Mesenchymal stem cell (in vitro differentiated cells and primary cell): ENCODE data around the gene RIMBP2.
"Not testable (repeated sequence)": the region's sequence is repeated elsewhere in the genome, so short reads cannot be mapped to it uniquely, and the experiment has no call there.

ENCODE experiments used
- DNase-seq: peaks from one replicate; pipeline ENCODE4 v3.0.0-alpha.2; 2013
- H2AFZ ChIP-seq: one replicate; pipeline ENCODE4 v1.6.1; 2013; ENCODE audit warnings: low read depth, mild to moderate bottlenecking, control low read depth, inconsistent platforms, low read length, moderate library complexity
- H2AK5ac ChIP-seq: 2 replicates; pipeline ENCODE4 v1.6.1; 2013; ENCODE audit warnings: low read length, moderate library complexity, mild to moderate bottlenecking, inconsistent platforms; ENCODE audit not compliant: severe bottlenecking
- H2BK120ac ChIP-seq: one replicate; pipeline ENCODE4 v1.6.1; 2013; ENCODE audit warnings: low read depth, mild to moderate bottlenecking, inconsistent platforms, low read length, moderate library complexity
- H2BK12ac ChIP-seq, 2 experiments: one replicate each; pipeline ENCODE4 v1.6.1; 2013; ENCODE audit warnings: inconsistent platforms in 2 of 2, low read length in 2 of 2, mild to moderate bottlenecking in 2 of 2, moderate library complexity in 2 of 2, control low read depth in 1 of 2
- H2BK15ac ChIP-seq: one replicate; pipeline ENCODE4 v1.6.1; 2013; ENCODE audit warnings: mild to moderate bottlenecking, low read depth, inconsistent platforms; ENCODE audit not compliant: poor library complexity, severe bottlenecking
- H2BK5ac ChIP-seq: 2 replicates; pipeline ENCODE4 v1.6.1; 2013; ENCODE audit warnings: low read depth, mild to moderate bottlenecking, low read length, control low read depth, inconsistent platforms; ENCODE audit not compliant: poor library complexity, severe bottlenecking
- H3K14ac ChIP-seq, 2 experiments: one replicate each; pipeline ENCODE4 v1.6.1; 2013; ENCODE audit warnings: inconsistent platforms in 2 of 2, low read length in 2 of 2, control low read depth in 1 of 2, mild to moderate bottlenecking in 1 of 2, moderate library complexity in 1 of 2
- H3K18ac ChIP-seq, 2 experiments: one replicate each; pipeline ENCODE4 v1.6.1; 2013; ENCODE audit warnings: inconsistent platforms in 2 of 2, low read length in 2 of 2, control low read depth in 1 of 2, low read depth in 1 of 2, mild to moderate bottlenecking in 1 of 2
- H3K23ac ChIP-seq, 2 experiments: one replicate each; pipeline ENCODE4 v1.6.1; 2013; ENCODE audit warnings: inconsistent platforms in 2 of 2, low read length in 2 of 2, mild to moderate bottlenecking in 2 of 2, moderate library complexity in 2 of 2, control low read depth in 1 of 2
- H3K27ac ChIP-seq: 2 replicates; pipeline ENCODE4 v1.5.1; 2013; ENCODE audit warnings: mild to moderate bottlenecking, moderate library complexity, low read length, control low read depth, inconsistent platforms; ENCODE audit not compliant: poor library complexity, severe bottlenecking
- H3K27me3 ChIP-seq, 2 experiments: 2 replicates each; pipeline versions ENCODE4 v1.6.1 to v1.7.0; 2013; ENCODE audit warnings: low read length in 2 of 2, mild to moderate bottlenecking in 2 of 2, moderate library complexity in 2 of 2, control low read depth in 1 of 2, inconsistent platforms in 1 of 2; ENCODE audit not compliant: control insufficient read depth in 1 of 2, insufficient read depth in 1 of 2
- H3K36me3 ChIP-seq, 2 experiments: 2 replicates each; pipeline versions ENCODE4 v1.6.1 to v1.7.0; 2013; ENCODE audit warnings: low read length in 2 of 2, control low read depth in 1 of 2, inconsistent platforms in 1 of 2, low read depth in 1 of 2, mild to moderate bottlenecking in 1 of 2; ENCODE audit not compliant: insufficient read depth in 2 of 2, control insufficient read depth in 1 of 2
- H3K4ac ChIP-seq, 2 experiments: one replicate each; pipeline ENCODE4 v1.6.1; 2013; ENCODE audit warnings: inconsistent platforms in 2 of 2, low read length in 2 of 2, mild to moderate bottlenecking in 2 of 2, moderate library complexity in 2 of 2, control low read depth in 1 of 2, low read depth in 1 of 2
- H3K4me1 ChIP-seq: 2 replicates; pipeline ENCODE4 v1.6.1; 2013; ENCODE audit warnings: low read depth, low read length, control low read depth; ENCODE audit not compliant: control insufficient read depth, insufficient read depth
- H3K4me2 ChIP-seq: 2 replicates; pipeline ENCODE4 v1.6.1; 2013; ENCODE audit warnings: low read length, mild to moderate bottlenecking, inconsistent platforms; ENCODE audit not compliant: poor library complexity, severe bottlenecking
- H3K4me3 ChIP-seq, 2 experiments: 2 replicates each; pipeline versions ENCODE4 v1.5.1 to v1.7.0; 2013; ENCODE audit warnings: low read length in 2 of 2, mild to moderate bottlenecking in 2 of 2, control low read depth in 1 of 2, low read depth in 1 of 2; ENCODE audit not compliant: insufficient read depth in 1 of 2
- H3K79me1 ChIP-seq: replicated peaks from 2 replicates; pipeline ENCODE4 v1.6.1; 2013; ENCODE audit warnings: mild to moderate bottlenecking, control low read depth, low read length, inconsistent platforms; ENCODE audit not compliant: poor library complexity, severe bottlenecking
- H3K9ac ChIP-seq: 2 replicates; pipeline ENCODE4 v1.7.0; 2013; ENCODE audit warnings: mild to moderate bottlenecking, low read length, moderate library complexity
- H3K9me3 ChIP-seq: 2 replicates; pipeline ENCODE4 v1.7.0; 2013; ENCODE audit warnings: mild to moderate bottlenecking, low read length; ENCODE audit not compliant: control insufficient read depth
- H4K8ac ChIP-seq: one replicate; pipeline ENCODE4 v1.6.1; 2013; ENCODE audit warnings: inconsistent platforms, mild to moderate bottlenecking, low read length, moderate library complexity
- H4K91ac ChIP-seq: one replicate; pipeline ENCODE4 v1.6.1; 2013; ENCODE audit warnings: mild to moderate bottlenecking, low read length, inconsistent platforms
- WGBS: methylation state at CpG from one replicate; pipeline ENCODE4 v1.1.7; 2013; ENCODE audit warnings: mixed read lengths; 5-methylcytosine and 5-hydroxymethylcytosine counted together

Gene RIMBP2

DNA sequence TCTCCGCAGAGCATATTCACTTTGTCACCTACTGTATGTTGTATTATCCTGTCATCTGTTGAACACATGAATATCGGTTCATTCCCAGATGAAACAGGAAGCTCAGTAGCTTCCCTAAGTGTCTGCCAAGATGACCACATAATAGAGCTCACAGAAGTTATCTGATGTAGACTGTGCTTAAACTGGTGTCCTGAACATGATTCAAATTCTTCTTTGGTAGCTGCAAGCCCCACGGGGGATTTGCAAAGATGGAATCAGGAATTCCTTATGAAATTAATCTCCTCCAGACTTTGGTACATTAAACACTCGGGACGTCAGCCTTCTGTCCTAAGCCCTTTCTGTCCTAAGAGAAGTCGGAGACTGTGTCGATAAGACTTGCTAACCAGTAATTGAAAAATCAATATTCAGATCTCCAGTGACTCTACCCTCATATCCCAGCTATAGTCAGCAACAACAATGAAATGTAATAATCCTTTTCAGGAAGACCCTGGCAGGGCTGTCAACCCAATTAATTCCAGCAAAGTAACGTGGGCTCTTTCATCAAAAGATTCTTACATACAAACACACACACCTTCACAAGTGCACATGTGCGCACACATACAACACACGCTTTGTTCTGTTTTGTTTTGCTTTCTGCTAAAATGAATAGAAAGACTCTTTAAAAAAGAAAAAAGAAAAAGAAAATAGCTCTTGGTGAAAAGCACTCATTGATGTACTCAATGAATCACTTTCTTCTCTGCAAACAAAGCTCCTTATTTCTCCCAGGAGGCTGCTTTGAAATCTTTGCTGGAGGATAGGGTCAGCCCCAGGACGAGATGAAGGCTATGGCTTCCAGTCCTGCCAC is 127.2 kb downstream of the RIMBP2 start:
- no peaks in the 10 kb centered on the region for H3K36me3 ChIP-seq
- no peak overlapping the region for H2BK120ac ChIP-seq
- H3K9ac ChIP-seq, result no peak overlapping the region
- no peak overlapping the region for H3K23ac ChIP-seq
- H3K79me1 ChIP-seq, result no peaks in the 10 kb centered on the region
- H3K4me2 ChIP-seq, result no peak overlapping the region
- WGBS, result 64% methylated on average over 9 of the region's 11 CpGs
- H2BK5ac ChIP-seq, result no peak overlapping the region
- H3K4ac ChIP-seq, result no peak overlapping the region
- no peak overlapping the region for H2BK12ac ChIP-seq
- peaks cover 20% of the 10 kb centered on the region for H3K9me3 ChIP-seq
- H3K4me1 ChIP-seq, result no peaks in the 10 kb centered on the region
- no peak overlapping the region for H2AK5ac ChIP-seq
- H3K18ac ChIP-seq, result no peak overlapping the region
- H2BK15ac ChIP-seq, result no peak overlapping the region
- no peaks in the 10 kb centered on the region for H3K27me3 ChIP-seq
- DNase-seq, result no peak
- no peak overlapping the region for H2AFZ ChIP-seq
- H3K14ac ChIP-seq, result no peak overlapping the region
- H3K27ac ChIP-seq, result no peak overlapping the region
- no peak overlapping the region for H4K91ac ChIP-seq
- H4K8ac ChIP-seq, result no peak overlapping the region
- H3K4me3 ChIP-seq, result no peak overlapping the region

GRCh38 chr12:130587966-130588365 is 128.1 kb downstream of the RIMBP2 start:
- Histone ChIP-seq H2BK120ac (no peak overlapping the region), H4K91ac (no peak overlapping the region), H3K4me2 (no peak overlapping the region), H3K9ac (no peak overlapping the region), H3K18ac (no peak overlapping the region), H2BK15ac (no peak overlapping the region), H2BK12ac (no peak overlapping the region), H3K23ac (no peak overlapping the region), H3K79me1 (no peaks in the 10 kb centered on the region), H3K4me3 (no peak overlapping the region), H2BK5ac (no peak overlapping the region), H3K27ac (no peak overlapping the region), H3K4me1 (no peaks in the 10 kb centered on the region), H4K8ac (no peak overlapping the region), H3K36me3 (no peaks in the 10 kb centered on the region), H3K14ac (no peak overlapping the region), H2AK5ac (no peak overlapping the region), H3K4ac (no peak overlapping the region), H3K9me3 (peaks cover 17% of the 10 kb centered on the region), H3K27me3 (no peaks in the 10 kb centered on the region), H2AFZ (no peak overlapping the region)
- WGBS, result 76% methylated on average over 4 of the region's 4 CpGs
- DNase-seq, result no peak

DNA sequence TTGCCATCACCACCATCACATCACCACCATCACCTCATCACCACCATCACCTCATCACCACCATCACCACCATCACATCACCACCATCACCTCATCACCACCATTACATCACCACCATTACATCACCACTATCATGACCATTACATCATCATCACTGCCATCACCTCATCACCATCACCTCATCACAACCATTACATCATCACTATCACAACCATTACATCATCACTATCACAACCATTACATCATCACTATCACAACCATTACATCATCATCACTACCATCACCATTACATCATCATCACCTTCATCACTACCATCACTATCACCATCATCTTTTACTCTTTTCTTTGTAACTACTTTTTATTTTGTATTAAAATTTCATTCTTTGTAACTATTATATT is 131.6 kb downstream of the RIMBP2 start:
- H3K27ac ChIP-seq, H2BK5ac ChIP-seq, H2BK120ac ChIP-seq, H3K14ac ChIP-seq, DNase-seq, H3K4ac ChIP-seq, H3K4me3 ChIP-seq, H2BK12ac ChIP-seq, H3K36me3 ChIP-seq, H3K23ac ChIP-seq, H2BK15ac ChIP-seq, H3K27me3 ChIP-seq, H4K91ac ChIP-seq, H3K79me1 ChIP-seq, H4K8ac ChIP-seq, H3K4me1 ChIP-seq, H2AFZ ChIP-seq, H2AK5ac ChIP-seq, H3K18ac ChIP-seq, H3K9ac ChIP-seq, H3K4me2 ChIP-seq: not testable (repeated sequence)
- H3K9me3 ChIP-seq, result peaks cover 11% of the 10 kb centered on the region

DNA sequence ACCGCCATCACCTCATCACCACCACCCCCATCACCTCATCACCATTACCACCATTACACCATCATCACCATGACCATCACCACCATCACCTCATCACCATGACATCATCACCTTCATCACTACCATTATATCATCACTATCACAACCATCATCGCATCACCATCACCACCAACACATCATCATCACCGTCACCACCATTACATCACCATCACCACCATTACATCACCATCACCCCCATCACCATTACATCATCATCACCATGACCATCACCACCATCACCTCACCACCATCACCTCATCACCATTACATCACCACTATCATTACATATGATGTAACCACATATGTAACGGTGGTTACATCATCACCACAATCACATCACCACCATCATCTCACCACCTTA is 132.3 kb downstream of the RIMBP2 start:
- H3K18ac ChIP-seq, result no peak overlapping the region
- H3K27ac ChIP-seq, result no peak overlapping the region
- DNase-seq, result no peak
- no peaks in the 10 kb centered on the region for H3K27me3 ChIP-seq
- H3K14ac ChIP-seq, result no peak overlapping the region
- no peak overlapping the region for H2AK5ac ChIP-seq
- H3K9me3 ChIP-seq, result peaks cover 11% of the 10 kb centered on the region
- no peak overlapping the region for H3K4ac ChIP-seq
- no peaks in the 10 kb centered on the region for H3K4me1 ChIP-seq
- no peak overlapping the region for H2BK5ac ChIP-seq
- no peak overlapping the region for H3K9ac ChIP-seq
- H3K79me1 ChIP-seq, result no peaks in the 10 kb centered on the region
- no peak overlapping the region for H2BK15ac ChIP-seq
- H3K4me2 ChIP-seq, result no peak overlapping the region
- H2BK120ac ChIP-seq, result no peak overlapping the region
- H4K8ac ChIP-seq, result no peak overlapping the region
- no peaks in the 10 kb centered on the region for H3K36me3 ChIP-seq
- no peak overlapping the region for H3K4me3 ChIP-seq
- no peak overlapping the region for H3K23ac ChIP-seq
- 81% methylated on average over 3 of the region's 4 CpGs for WGBS
- H2BK12ac ChIP-seq, result no peak overlapping the region
- H2AFZ ChIP-seq, result no peak overlapping the region
- H4K91ac ChIP-seq, result no peak overlapping the region
